GM21825 (cell line): ENCODE data around the gene KLK11.

Experiments
- ATAC-seq: cut with Tn5 transposase; IDR thresholded peaks from one replicate; pipeline ENCODE4 v1.9.1; 2021; ENCODE audit warnings: mild to moderate bottlenecking, moderate library complexity; ENCODE audit not compliant: unreplicated experiment

KLK11 gene

DNA sequence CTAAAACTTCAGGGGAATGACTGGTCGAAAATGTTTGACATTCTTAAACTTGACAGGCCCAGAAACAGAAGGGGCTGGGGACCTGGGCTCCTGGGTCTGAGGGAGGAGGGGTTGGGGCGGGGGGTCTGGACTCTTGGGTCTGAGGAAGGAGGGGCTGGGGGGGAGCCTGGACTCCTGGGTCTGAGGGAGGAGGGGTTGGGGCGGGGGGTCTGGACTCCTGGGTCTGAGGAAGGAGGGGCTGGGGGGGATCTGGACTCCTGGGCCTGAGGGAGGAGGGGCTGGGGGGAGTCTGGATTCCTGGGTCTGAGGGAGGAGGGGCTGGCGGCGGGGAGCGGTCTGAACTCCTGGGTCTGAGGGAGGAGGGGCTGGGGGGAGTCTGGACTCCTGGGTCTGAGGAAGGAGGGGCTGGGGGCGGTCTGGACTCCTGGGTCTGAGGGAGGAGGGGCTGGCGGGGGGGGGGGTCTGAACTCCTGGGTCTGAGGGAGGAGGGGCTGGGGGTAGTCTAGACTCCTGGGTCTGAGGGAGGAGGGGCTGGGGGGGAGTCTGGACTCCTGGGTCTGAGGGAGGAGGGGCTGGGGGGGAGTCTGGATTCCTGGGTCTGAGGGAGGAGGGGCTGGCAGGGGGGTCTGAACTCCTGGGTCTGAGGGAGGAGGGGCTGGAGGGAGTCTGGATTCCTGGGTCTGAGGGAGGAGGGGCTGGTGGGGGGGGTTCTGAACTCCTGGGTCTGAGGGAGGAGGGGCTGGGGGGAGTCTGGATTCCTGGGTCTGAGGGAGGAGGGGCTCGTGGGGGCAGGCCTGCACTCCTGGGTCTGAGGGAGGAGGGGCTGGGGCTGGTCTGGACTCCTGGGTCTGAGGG, 51.5 kb downstream of the KLK11 start:
- ATAC-seq: no peak

DNA sequence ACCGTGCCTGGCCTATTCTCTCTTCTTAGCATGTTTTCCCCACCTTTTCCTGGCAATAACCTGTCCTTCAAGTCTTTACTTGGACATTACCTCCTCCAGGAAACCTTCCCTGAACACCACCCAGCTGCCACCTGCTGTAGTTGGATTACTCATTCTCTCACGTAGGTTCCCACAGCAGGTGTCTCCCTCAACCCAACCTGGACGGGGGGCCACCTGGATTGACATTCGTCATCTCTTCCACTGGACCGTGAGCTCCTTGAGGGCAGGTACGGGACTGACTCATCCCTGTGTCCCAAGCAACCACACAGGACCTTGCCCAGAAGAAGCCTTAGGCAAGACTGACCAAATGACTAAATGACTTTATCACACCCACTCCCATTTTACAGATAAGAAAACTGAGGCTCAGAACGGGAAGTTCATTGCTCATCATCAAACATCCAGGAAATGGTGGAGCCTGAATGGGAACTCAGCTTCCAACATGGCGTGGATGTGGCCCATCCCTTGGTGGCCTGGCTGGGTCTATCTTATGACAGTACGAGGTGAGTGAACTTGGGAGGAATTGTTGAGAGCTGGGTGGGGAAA, 53.5 kb downstream of the KLK11 start:
- no peak for ATAC-seq
